Measurements from ENCODE around the gene TUBB2B.
"Not testable (repeated sequence)": the region's sequence is repeated elsewhere in the genome, so short reads cannot be mapped to it uniquely, and the experiment has no call there.

TUBB2B gene

DNA sequence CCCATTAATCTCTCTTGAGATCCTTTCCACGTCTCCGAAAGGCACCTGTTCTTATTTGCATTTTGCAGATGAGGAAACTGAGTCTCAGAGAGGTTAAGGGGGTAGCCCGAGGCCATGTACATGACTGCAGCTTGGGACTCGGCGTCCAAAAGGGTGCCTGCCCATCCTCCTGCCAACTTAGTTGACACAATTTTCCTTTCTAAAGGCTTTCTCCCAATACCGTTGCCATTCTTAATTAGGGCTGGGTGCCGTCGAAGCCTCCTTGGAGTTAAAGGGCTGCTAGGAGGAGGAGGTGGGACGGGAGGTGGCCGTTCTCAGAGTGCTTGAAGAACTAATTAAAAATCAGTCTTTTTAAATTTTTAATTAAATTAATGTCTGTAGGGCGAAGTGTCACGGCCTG lies 30.7 kb upstream of the TUBB2B start:
- no peak for DNase-seq

DNA sequence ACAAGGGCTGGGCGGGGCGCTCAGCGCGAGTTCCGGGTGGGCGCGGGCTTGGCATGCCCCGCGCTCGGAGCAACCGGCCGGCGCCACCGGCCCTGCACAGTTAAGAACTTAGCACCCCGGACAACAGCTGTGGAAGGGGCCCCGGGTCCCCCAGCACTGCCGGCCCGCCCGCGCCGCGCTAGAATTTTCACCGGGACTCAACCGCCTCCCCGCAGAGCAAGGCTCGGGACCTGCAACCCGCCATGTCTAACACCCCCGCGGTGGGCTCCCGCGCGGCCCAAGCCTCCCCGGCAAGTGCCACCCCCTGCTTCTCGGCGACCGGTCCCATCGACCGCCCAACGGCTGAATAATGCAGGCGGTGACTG lies 26.1 kb upstream of the TUBB2B start:
- no peak for DNase-seq

DNA sequence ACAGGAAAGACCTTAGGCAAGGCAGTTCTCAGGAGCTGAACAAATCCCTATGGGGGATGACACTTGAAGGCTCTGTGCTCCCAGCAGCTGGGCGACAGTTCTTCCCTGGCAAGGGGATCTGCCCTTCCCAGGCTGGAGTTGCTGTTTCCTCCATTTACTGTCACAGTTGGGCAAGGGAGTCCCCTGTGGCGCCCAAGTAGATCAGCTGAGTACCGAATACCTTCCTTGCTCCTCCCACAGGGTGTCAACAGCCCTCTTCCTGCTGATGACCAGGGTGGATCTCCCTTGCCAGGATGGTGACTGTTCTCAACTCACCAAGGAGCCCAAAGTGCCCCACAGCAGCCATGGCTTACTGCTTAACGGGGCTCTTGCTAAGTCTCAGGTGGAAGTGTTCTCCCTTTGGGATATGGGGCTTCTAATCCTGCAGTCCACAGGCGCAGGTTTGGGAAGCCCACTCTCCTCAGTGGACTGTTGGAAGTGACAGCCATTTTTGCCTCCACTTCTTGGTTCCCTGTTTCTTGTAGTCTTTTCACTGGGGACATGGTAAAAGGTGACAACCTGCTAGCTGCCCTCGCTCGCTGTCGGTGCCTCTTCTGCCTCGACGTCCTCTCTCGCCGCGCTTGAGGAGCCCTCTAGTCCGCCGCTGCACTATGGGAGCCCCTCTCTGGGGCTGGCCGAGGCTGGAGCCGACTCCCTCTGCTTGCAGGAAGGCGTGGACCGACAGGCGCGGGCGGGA lies 25.6 kb upstream of the TUBB2B start:
- DNase-seq, result no peak

DNA sequence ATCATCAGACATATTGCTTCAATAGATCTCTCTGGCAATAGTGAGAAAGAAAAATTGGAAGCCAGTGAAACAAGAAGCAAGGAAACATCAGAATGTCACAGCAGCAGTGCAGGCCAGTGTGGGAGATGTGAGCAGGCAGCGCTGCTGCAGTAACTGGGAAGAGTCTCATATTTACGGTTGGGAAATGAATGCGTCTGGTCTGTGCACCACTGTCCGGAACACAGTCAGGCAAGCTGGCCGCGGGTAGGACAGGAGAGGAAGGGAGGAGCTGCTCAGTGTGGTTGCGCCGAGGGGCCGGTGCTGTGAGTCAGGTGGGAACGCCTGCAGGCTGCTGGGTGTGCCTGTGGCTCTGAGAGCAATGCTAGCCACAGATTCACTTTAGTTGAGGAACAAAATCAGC lies 24.9 kb upstream of the TUBB2B start:
- no peak for DNase-seq

DNA sequence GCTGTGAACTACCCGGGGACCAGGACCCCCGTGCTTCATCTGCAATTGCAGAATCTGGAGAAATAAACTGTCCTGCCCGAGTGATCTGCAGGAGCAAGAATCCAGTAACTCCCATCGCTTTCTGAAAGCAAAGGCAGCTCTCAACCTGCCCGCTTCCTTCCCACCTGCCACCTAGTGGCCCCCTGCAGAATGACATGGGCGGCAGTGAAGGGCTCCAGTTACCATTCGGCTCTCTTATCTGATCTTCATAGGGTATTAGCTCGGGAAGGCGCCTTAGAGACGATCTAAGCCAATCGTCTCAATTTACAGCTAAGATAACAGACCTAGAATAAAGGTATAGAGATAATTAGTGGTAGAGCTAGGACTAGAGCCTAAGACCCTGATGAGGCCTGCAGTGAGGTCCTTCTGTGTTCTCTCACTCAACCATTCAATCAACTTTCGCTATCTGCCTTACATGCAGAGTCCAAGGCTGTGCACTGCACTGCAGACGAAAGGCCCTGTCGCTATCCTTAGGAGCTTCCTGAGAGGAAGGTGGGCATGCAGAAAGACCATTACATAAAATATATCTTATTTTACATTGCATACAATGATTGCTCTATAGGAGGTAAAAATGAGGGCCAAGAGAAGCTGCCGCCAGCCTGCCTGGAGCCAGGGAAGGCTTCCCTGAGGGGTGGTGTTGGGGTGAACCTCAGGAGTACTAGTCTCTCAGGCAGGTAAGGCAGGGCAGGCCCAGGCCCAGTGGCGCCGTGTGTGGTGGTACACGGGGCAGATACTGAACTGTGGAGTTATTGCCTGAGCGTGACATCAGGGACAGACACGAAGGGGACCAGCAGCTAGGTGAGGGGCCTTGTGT lies 24.2 kb upstream of the TUBB2B start:
- DNase-seq, result peak; percentile 59

DNA sequence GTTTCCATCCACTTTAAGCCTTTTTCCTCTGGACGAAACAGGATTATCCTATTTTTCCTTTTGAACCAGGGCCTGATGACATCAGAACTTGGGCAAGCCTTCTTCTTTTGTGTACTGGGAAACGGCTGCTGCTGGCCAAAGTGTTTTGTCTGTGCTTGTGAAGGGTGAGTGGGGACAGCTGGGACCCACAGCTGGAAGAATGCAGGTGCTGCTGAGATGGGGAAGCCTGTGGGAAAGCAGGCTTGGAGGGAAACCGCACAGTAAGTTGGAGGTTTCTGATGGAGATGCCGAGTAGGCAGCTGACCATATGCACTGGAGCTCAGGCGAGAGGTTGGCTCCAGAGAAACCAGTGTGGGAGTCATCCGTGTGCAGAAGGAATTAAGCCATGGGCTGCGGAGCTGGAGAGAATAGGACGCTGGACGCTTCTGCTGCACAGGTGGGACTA lies 22.8 kb upstream of the TUBB2B start:
- no peak for DNase-seq

DNA sequence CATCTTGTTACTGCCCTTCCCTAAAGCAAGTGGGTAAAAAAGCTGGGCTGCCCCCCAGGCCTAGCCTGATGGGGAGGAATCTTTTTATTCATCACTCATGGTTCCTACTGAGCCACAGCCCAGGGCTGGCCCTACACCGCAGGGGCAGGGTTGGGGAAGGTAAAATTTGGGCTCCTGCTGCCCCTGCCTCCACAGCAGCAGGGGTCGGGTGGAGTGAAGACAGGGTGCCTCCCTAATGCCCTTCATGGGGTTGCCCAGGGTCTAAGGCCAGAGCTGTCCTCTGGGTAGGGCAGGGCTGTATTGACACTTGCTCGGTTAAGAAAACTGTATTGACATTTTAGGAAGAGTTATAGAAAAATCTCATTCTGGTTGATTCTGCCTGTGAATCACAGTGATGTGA lies 22.4 kb upstream of the TUBB2B start:
- DNase-seq, result no peak

DNA sequence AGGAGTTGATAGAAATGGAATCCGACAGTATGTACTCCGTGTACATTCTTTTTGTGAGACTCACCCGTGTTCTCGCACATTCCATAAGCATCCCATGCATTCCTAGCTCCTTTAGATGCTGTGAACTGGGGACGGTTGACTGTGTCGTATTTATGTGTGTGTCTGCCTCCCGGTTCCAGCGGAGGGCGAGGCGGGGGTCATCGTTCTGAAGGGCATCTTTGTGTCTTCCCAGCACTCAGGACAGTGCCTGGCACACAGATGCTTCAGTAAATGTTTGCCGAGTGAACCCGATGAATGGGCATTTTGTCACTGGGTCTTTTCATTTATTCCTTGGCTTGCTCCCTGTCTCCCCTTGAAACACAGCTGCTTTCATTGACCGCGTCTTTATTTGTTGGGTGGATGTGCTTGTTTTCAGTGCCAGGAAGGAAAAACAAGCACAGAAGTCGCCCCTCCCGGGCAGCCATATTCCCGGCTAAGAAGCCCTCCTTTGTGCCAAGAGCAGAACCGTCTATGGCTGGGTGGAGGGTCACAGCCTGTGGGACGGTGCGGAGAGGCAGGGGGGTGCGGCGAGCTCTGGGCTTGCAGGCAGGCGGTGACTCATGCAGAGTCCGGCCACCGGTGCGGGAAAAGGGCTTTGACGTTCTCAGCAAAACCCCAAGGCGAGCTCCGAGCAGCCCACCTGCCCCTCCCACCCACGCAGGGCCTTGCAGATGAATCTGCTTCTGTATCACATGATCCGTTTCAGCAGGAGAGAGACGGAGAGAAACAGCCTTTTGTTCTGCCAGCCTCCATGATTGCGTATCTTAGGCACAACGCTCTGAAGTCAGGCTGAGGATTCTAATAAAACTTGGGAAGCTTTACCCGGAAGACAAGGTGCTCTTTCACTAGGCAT lies 20.0 kb upstream of the TUBB2B start:
- no peak for DNase-seq

DNA sequence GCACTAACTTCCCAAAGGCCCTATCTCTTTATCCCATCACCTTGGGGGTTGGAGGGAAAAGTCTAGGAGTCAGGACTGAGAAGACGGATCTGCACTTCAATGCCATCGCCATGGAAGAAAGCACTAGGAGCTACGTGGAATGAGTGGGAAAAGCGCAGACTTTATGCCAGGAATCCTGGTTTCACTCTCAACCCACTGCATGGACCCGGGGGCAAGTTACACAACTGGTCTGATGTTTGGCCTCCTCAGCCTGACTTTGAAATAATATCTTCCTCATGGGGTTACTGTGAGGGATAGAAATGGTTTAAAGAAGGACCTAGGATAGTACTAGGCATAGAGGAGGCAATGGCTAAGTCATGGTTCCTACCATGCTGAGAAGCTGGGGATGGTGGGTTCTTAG lies 17.8 kb upstream of the TUBB2B start:
- DNase-seq, result no peak

DNA sequence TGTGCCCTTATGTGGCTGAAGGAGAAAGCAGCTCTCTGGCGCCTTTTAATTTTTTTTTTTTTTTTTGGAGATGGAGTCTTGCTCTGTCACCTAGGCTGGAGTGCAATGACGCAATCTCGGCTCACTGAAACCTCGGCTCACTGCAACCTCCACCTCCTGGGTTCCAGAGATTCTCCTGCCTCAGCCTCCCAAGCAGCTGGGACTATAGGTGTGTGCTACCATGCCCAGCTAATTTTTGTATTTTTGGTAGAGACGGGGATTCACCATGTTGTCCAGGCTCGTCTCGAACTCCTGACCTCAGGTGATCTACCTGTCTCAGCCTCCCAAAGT lies 17.3 kb upstream of the TUBB2B start:
- not testable (repeated sequence) for DNase-seq

DNA sequence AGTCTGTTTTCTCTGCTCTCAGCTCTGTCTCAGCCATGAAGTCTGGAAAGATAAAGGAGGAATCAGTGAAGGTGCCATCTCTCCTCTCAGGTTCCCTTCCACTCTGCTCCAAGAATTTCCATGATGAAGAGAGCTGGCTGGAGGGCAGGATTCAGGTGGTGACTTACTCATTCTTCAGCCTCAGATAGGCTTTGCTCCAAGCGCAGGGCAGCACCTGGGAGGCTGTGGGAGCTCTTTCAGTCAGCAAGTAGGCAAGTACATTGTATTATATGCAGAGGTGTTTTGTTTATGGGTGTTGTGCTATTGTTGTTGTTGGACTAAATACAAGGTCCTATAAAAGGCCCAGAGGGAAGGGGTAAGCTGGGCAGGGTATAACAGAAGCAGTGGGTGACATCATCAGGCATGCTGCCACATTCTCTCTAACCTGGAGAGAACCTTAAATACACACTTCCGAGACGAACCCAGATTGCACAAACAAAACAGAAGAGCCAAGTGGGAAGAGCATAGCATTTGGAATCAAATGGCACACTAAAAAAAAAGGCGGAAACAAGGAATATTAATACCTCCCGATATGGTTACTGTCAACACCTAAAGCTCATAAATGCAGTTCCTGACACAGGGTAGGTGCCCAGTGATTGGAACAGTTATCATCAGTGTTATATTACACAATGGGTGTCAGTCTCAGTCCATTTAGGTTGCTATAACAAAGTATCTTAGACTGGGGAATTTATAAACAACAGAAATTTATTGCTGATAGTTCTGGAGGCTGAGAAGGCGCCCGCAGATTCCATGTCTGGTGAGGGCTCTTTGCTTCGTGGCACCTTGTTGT lies 16.8 kb upstream of the TUBB2B start:
- no peak for DNase-seq

DNA sequence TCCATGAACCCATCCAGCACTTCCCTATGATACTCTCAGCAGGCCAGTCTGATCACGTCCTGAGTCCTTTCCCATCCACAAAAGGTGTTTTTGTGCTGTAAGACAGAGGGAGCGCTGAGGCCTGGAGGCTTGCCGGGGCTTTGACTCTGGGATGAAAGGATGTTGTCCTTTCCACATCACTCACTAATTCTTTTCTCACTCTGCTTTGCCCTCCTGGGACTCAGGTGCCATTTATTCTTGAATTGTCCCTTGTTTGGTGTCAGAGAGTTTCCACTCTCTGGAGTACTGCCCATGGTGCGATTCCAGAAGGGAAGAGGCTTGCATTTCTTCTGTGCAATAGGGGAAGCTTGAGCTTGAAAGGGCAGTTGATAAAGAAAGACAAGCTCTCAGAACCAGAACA lies 15.3 kb upstream of the TUBB2B start:
- no peak for DNase-seq

DNA sequence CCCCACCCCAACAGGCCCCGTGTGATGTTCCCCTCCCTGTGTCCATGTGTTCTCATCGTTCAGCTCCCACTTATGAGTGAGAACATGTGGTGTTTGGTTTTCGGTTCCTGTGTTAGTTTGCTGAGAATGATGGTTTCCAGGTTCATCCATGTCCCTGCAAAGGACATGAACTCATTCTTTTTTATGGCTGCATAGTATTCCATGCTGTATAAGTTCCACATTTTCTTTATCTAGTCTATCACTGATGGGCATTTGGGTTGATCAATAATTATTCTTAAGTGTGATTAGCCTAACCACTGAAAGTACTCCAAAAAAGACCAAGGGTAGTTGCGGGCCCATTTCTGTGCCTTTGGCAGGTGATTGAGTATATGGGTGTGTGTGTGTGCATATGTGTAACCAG lies 14.3 kb upstream of the TUBB2B start:
- DNase-seq, result not testable (repeated sequence)

DNA sequence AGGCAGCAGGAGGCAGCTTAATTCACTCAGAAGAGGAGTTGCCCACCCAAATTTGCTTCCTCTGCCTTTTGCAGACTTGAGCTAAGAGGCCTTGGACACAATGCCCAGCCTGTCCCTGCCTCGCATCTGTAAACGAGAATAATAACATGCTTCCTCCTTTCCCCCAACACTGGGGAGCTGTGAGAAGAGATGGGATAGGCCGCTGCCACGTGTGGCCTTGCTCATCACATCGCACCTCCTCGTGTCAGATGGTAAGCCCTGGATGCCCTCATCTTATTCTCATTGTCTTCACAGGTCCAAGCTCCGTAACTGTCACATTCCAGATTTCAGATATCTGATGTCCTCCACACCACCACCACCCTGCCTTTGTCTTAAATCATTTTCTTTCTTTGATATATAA lies 13.1 kb upstream of the TUBB2B start:
- DNase-seq, result no peak

DNA sequence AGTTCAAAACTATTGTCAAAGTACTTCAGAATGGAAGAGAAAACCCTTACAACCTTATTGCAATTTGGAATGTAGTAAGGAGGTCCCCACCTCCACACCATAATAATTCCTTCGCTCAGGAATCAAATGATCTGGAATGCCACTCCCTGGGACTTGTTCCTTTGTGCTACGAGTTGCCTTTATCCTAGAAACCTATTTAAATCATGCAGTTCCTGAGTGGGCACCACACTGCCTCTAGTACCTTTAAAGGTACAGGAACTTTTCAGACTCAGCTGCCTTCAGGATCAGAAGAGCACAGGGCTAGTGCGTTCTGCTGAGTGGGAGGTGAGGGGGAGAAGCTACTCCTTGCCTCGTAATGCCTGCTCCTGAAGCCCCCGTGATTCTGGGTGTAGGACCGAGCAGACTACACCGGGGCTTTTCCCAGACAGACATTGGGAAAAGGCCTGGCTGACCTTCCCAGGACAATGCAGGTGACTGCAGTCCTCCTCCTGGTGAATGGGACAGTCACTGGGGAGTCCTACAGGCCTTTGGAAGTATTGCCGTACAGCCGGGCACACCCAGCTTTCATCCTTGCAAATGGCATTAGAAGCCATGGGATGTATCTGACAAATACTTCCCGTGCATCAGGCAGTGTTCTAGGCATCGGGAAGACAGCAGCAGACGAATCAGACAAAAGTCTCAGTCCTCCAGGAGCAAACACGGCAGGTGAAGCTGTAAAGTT lies 11.8 kb upstream of the TUBB2B start:
- DNase-seq, result no peak

DNA sequence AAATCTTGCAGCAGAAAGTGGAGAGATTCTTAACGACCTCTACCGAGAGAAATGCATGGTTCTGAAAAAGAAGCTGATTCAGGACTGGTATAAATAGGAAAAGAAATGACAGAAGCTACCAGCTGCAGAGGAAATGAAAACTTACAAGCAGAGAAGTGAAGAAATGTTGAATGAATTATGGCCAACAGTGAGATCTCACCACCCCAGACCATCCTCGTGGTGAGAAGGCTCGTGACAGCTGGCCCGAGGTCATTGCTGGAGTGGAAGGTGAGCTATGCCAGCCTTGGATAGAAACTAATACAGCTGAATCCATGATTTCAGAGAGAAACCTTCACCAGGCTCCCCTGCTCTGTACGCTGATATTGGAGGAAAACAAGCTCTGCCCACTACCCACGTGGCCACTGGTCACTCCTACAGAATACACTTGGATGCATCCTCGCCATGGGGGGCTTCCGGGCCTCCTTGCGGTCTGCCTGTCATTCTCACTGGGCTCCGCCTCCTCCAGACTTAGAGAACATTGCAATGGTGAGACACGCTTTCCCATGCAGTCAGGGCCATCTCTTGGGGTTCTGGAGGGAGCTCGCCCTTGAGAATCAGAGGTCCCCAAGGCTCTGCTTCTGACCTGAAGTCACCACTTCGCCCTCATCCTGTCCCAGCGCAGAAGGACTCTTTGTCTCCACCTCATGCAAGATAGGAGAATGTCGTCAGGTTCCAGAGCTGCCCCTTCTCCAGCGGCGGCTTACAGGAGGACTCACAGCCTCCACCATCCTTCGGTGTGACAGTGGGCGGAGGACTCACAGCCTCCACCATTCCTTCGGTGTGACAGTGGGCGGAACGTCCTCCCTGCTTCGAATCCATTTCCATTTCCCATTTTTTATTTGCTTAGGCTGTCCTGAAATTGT lies 10.6 kb upstream of the TUBB2B start:
- DNase-seq, result no peak

DNA sequence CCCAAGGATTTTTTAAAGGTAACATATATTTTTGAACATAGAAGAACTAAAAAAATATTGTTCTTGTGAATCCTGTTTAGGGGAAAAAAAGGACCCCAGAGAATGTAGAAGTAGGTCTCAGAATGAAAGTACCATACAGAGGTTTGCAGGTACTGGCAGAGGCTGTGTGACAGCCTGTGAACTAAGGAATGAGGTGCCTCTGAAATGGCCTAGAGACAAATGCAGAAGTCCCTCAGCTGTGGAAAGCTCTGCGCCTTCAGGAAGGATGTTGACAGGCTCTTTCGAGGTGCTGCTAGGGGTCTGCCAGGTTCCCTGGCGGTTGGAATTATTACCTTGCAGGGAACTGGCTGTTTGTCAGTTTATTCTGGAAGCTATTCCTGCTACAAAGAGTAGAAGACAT lies 8.6 kb upstream of the TUBB2B start:
- DNase-seq, result no peak

DNA sequence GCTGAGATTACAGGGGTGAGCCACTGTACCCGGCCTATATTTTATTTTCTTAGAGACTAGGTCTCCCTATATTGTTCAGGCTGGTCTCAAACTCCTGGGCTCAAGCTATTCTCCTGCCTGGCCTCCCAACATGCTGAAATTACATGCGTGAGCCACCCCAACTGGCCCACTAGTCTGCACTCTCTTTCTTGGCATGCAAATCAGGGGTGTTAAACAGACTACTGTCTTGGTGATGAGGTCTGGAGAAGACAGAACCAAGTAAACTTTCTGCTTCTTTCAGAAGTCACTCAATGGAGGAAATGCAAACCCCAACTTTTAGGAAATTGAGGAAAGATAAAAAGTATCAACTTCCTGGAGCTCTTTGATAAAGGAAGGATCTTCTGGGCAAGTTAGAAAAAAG lies 8.0 kb upstream of the TUBB2B start:
- no peak for DNase-seq

DNA sequence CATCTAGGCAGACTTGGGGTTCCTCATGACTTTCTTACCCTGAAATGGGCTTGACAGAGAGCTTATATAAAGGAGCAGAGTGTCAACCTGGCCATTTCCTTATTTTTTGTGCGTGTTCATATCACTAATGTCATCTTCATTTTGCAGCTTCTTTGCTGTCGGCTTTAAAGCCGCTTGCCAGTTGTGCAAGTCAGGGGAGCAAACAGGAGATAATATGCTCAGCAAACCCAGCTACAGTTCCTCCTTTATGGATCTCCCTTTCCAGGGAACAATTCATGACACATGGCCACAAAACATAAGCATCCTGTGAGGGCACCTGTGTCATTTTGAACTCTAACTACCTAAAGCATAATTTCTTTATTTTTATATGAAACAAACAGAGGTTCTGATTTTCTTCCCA lies 6.5 kb upstream of the TUBB2B start:
- no peak for DNase-seq

DNA sequence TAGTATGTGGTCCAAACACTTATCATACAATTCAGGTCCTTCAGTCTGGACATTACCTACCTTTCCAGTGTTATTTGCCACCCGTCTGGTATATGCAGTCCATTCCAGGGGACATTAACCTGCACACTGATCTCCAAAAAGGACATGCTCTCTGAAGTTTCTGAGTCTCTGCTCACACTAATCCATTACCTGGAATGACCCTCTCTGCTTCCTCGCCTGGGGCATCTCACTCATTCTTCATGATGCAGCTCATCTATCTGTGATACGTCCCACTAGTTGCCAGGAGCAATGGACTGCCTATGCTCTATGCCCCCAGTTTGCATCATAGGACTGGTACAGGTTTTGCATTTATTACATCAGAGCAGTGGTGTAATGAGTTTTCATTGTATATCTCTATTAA lies 5.9 kb upstream of the TUBB2B start:
- DNase-seq, result no peak

Data from NCI-H2107 (cell line).